ENCODE results near the gene JOSD2. TPM values are rescaled to one million over a fixed set of nuclear protein-coding genes. Genes with fewer than 3 reads are reported as not detected.

The JOSD2 gene
- total and polyA plus RNA-seq, 2 donors (not counting 3 experiments of a cell fraction or from before 2014, with no cell fraction given): 37.4 to 62.8 TPM

GRCh38 chr19:50537769-50538230 lies 26.8 kb upstream of the JOSD2 start:
- Histone ChIP-seq H3K4me2 (ENCODE audit: insufficient read depth, low read length) (no peak overlapping the region), H3K79me2 (ENCODE audit: control insufficient read depth, insufficient read depth, low read length) (no peaks in the 10 kb centered on the region), H3K36me3 (ENCODE audit: control insufficient read depth in 2 of 2, extremely low read depth in 1 of 2, insufficient read depth in 2 of 2, low read length in 2 of 2) (no peaks in the 10 kb centered on the region), H3K9ac (replicated peaks; ENCODE audit: extremely low read depth, insufficient read depth, low read length) (no peak overlapping the region), H3K4me1 (ENCODE audit: control insufficient read depth, extremely low read depth, insufficient read depth, low read length) (no peaks in the 10 kb centered on the region), H3K9me3 (replicated peaks; ENCODE audit: control insufficient read depth, insufficient read depth, low read length) (no peaks in the 10 kb centered on the region), H3K9me1 (replicated peaks; ENCODE audit: control insufficient read depth, extremely low read depth, insufficient read depth, low read length) (no peaks in the 10 kb centered on the region), H2AFZ (ENCODE audit: low read depth, low read length) (no peak overlapping the region), H3K27me3 (ENCODE audit: control insufficient read depth in 2 of 2, insufficient read depth in 2 of 2, low read length in 2 of 2) (peaks cover 0 to 2% of the 10 kb centered on the region in 2 experiments), H3K4me3 (replicated peaks in 1 of 3; ENCODE audit: insufficient read depth in 1 of 3, low read depth in 1 of 3, low read length in 3 of 3) (no peak overlapping the region), H3K27ac (ENCODE audit: insufficient read depth, low read depth, low read length) (no peak overlapping the region), H4K20me1 (replicated peaks; ENCODE audit: control insufficient read depth, extremely low read depth, insufficient read depth, low read length) (no peaks in the 10 kb centered on the region)
- FAIRE-seq (peak; percentile 84), DNase-seq (ENCODE audit: low read depth, low spot score) (peak; percentile 83)
- CTCF ChIA-PET: interaction anchor here (0.6 to 11.4 kb wide), 39 partner anchors 9 to 556 kb away, joined by 3 to 136 read pairs (median 4); partner anchors contain the start of genes C19orf81, CLEC11A and JOSD2
- intact Hi-C loops (cut with micrococcal nuclease) (loop anchor here (1.0 to 2.0 kb wide), 6 partner anchors 19 to 385 kb away; no protein-coding TSS in a partner anchor), dilution Hi-C loops (cut with MboI; ENCODE audit: extremely low pct_ligation_motif_present, low sequenced_read_pairs) (no loop called here)
- TF ChIP-seq, protein P1, sequence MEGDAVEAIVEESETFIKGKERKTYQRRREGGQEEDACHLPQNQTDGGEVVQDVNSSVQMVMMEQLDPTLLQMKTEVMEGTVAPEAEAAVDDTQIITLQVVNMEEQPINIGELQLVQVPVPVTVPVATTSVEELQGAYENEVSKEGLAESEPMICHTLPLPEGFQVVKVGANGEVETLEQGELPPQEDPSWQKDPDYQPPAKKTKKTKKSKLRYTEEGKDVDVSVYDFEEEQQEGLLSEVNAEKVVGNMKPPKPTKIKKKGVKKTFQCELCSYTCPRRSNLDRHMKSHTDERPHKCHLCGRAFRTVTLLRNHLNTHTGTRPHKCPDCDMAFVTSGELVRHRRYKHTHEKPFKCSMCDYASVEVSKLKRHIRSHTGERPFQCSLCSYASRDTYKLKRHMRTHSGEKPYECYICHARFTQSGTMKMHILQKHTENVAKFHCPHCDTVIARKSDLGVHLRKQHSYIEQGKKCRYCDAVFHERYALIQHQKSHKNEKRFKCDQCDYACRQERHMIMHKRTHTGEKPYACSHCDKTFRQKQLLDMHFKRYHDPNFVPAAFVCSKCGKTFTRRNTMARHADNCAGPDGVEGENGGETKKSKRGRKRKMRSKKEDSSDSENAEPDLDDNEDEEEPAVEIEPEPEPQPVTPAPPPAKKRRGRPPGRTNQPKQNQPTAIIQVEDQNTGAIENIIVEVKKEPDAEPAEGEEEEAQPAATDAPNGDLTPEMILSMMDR (IDR thresholded peaks at IDR 0.05; ENCODE audit: extremely low read depth in 1 of 2, insufficient read depth in 1 of 2, low read depth in 1 of 2, low read length in 2 of 2): peak; percentile 93 to 97
- no peak for TF ChIP-seq MYC (IDR thresholded peaks at IDR 0.05; ENCODE audit: low read depth, low read length)
- no TSS peak for BruUV-seq (replicated peaks)
- POLR2A ChIA-PET: no interaction called here

DNA sequence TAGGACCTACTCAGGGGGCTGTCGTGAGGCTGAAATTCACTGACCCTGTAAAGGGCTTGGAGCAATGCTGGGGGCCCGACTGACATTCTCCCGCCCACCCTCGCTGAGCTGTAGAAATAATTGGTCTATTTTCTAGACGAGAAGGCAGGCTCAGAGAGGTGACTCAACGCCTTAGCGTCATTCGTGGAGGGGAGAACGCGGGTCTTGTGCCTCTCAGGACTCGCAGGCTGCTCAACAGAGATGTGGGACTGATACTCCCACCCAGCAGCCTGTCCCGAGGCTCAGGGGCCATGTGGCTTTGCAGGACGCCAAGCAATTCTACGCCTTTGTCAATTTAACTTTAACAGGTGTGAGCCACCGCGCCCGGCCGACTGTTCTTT lies 26.3 kb upstream of the JOSD2 start:
- H3K4me2 ChIP-seq (ENCODE audit: insufficient read depth, low read length): no peak overlapping the region
- TF ChIP-seq JUN (IDR thresholded peaks at IDR 0.05; ENCODE audit: borderline replicate concordance, insufficient read depth, insufficient read length, low read depth) (no peak), FOS (IDR thresholded peaks at IDR 0.05; ENCODE audit: borderline replicate concordance, insufficient read depth, low read length) (no peak), POLR2A (IDR thresholded peaks at IDR 0.05; ENCODE audit: low read depth, low read length) (no peak), MYC (IDR thresholded peaks at IDR 0.05; ENCODE audit: low read depth, low read length) (no peak), EZH2 (IDR thresholded peaks at IDR 0.05; ENCODE audit: borderline replicate concordance, low read depth, low read length, severe bottlenecking) (no peak), GATA2 (IDR thresholded peaks at IDR 0.05; ENCODE audit: insufficient read depth, insufficient read length, low read depth, low read length) (no peak), POLR2AphosphoS5 (IDR thresholded peaks at IDR 0.05; ENCODE audit: insufficient read depth, low read depth, low read length) (no peak)
- TF ChIP-seq, protein P2, sequence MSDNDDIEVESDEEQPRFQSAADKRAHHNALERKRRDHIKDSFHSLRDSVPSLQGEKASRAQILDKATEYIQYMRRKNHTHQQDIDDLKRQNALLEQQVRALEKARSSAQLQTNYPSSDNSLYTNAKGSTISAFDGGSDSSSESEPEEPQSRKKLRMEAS (IDR thresholded peaks at IDR 0.05; ENCODE audit: insufficient read depth, insufficient read length): no peak
- TF ChIP-seq, protein P1 (IDR thresholded peaks at IDR 0.05; ENCODE audit: extremely low read depth in 1 of 2, insufficient read depth in 1 of 2, low read depth in 1 of 2, low read length in 2 of 2): no peak
- DNase-seq (ENCODE audit: low read depth, low spot score) (no peak), FAIRE-seq (no peak)
- no TSS peak for BruUV-seq (replicated peaks)
- H3K27ac ChIP-seq (ENCODE audit: insufficient read depth, low read depth, low read length): no peak overlapping the region
- no peaks in the 10 kb centered on the region for H4K20me1 ChIP-seq (replicated peaks; ENCODE audit: control insufficient read depth, extremely low read depth, insufficient read depth, low read length)
- ChIA-PET CTCF (interaction anchor here (0.6 to 11.4 kb wide), 35 partner anchors 8 to 556 kb away, joined by 3 to 136 read pairs (median 4); partner anchors contain the start of genes C19orf81 and JOSD2), POLR2A (no interaction called here)
- H3K27me3 ChIP-seq (ENCODE audit: control insufficient read depth in 2 of 2, insufficient read depth in 2 of 2, low read length in 2 of 2): peaks cover 0 to 2% of the 10 kb centered on the region in 2 experiments
- no peak overlapping the region for H3K4me3 ChIP-seq (replicated peaks in 1 of 3; ENCODE audit: insufficient read depth in 1 of 3, low read depth in 1 of 3, low read length in 3 of 3)
- dilution Hi-C loops (cut with MboI; ENCODE audit: extremely low pct_ligation_motif_present, low sequenced_read_pairs): no loop called here
- H3K9me1 ChIP-seq (replicated peaks; ENCODE audit: control insufficient read depth, extremely low read depth, insufficient read depth, low read length): no peaks in the 10 kb centered on the region
- no peaks in the 10 kb centered on the region for H3K79me2 ChIP-seq (ENCODE audit: control insufficient read depth, insufficient read depth, low read length)
- no peak overlapping the region for H3K9ac ChIP-seq (replicated peaks; ENCODE audit: extremely low read depth, insufficient read depth, low read length)
- H3K4me1 ChIP-seq (ENCODE audit: control insufficient read depth, extremely low read depth, insufficient read depth, low read length): no peaks in the 10 kb centered on the region
- intact Hi-C loops (cut with micrococcal nuclease): loop anchor here (1.0 to 2.0 kb wide), 6 partner anchors 19 to 385 kb away; no protein-coding TSS in a partner anchor
- no peak overlapping the region for H2AFZ ChIP-seq (ENCODE audit: low read depth, low read length)
- no peaks in the 10 kb centered on the region for H3K9me3 ChIP-seq (replicated peaks; ENCODE audit: control insufficient read depth, insufficient read depth, low read length)
- no peaks in the 10 kb centered on the region for H3K36me3 ChIP-seq (ENCODE audit: control insufficient read depth in 2 of 2, extremely low read depth in 1 of 2, insufficient read depth in 2 of 2, low read length in 2 of 2)

All from endothelial cell of umbilical vein (primary cell).